GM12878 (cell line): ENCODE data around the gene NCMAP. TPM values are rescaled to one million over a fixed set of nuclear protein-coding genes. Genes with fewer than 3 reads are reported as not detected.

ENCODE experiments used
- ATAC-seq: fragments of 200-7000 bp; cut with Tn5 transposase; 3 replicates; pipeline ENCODE4 v1.9.1; 2020; ENCODE audit warnings: mild to moderate bottlenecking, moderate library complexity
- BruUV-seq: library from RNA; stranded (reverse); fragments of 400-500 nt; replicated peaks from 2 replicates; lab custom pipeline; 2021; lab: Mats Ljungman, UMichigan
- CTCF ChIA-PET: fragments of 300-600 bp; sonication (Branson Sonifier 250); formaldehyde crosslinking; extraction: SDS; loops from one replicate; lab custom pipeline; 2021; ENCODE audit warnings: inconsistent platforms; lab: Yijun Ruan, JAX
- POLR2A ChIA-PET: fragments of 350-600 bp; formaldehyde crosslinking; extraction: SDS; loops from one replicate; lab custom pipeline; 2021; ENCODE audit warnings: inconsistent platforms; lab: Charles Lee
- RAD21 ChIA-PET: fragments of 300-600 bp; sonication (Branson Sonifier 250); formaldehyde crosslinking; loops from one replicate; lab custom pipeline; 2023; ENCODE audit warnings: antibody characterized with exemption; ENCODE audit not compliant: unreplicated experiment; lab: Charles Lee
- SMC1A ChIA-PET: fragments of 300-600 bp; sonication (Branson Sonifier 250); formaldehyde crosslinking; loops from one replicate; lab custom pipeline; 2023; ENCODE audit not compliant: unreplicated experiment, uncharacterized antibody; lab: Charles Lee
- DNase-seq: peaks from one replicate; pipeline ENCODE4 v3.0.0-alpha.2; 2011; ENCODE audit warnings: low read depth, low spot score
- FAIRE-seq: peaks from 3 replicates; lab custom pipeline; 2011; peaks lifted over from hg19 to GRCh38; lab: Jason Lieb, UNC
- H2AFZ ChIP-seq: 2 replicates; pipeline ENCODE4 v1.6.0; 2011; ENCODE audit warnings: low read depth, low read length, control low read depth; ENCODE audit not compliant: control insufficient read depth
- H3K27ac ChIP-seq: 2 replicates; pipeline ENCODE4 v1.5.1; 2011; ENCODE audit warnings: control low read depth; ENCODE audit not compliant: control insufficient read depth, insufficient read depth
- H3K27me3 ChIP-seq, 2 experiments: replicated peaks in 1 of 2; 2 replicates each; pipeline versions ENCODE4 v1.6.0 to v1.6.1; 2011; ENCODE audit warnings: low read length in 1 of 2; ENCODE audit not compliant: control insufficient read depth in 2 of 2, insufficient read depth in 2 of 2
- H3K36me3 ChIP-seq, 2 experiments: 2 replicates each; pipeline ENCODE4 v1.5.1; 2011; ENCODE audit warnings: low read length in 1 of 2; ENCODE audit not compliant: control insufficient read depth in 2 of 2, insufficient read depth in 2 of 2
- H3K4me1 ChIP-seq: 2 replicates; pipeline ENCODE4 v1.6.1; 2011; ENCODE audit warnings: mild to moderate bottlenecking, low read length, moderate library complexity, mixed read lengths; ENCODE audit not compliant: control insufficient read depth, insufficient read depth
- H3K4me2 ChIP-seq: 2 replicates; pipeline ENCODE4 v1.6.0; 2011; ENCODE audit warnings: control low read depth; ENCODE audit not compliant: control insufficient read depth, insufficient read depth
- H3K4me3 ChIP-seq: fragments of 200-600 bp; sonication (generic); 2 replicates; pipeline ENCODE4 v1.5.1; 2016
- H3K79me2 ChIP-seq: 2 replicates; pipeline ENCODE4 v1.6.0; 2011; ENCODE audit warnings: low read length; ENCODE audit not compliant: control insufficient read depth, insufficient read depth
- H3K9ac ChIP-seq: 2 replicates; pipeline ENCODE4 v1.8.0; 2011; ENCODE audit warnings: low read length, control low read depth, mixed read lengths; ENCODE audit not compliant: control insufficient read depth, insufficient read depth
- H3K9me3 ChIP-seq: replicated peaks from 3 replicates; pipeline ENCODE4 v1.5.1; 2011; ENCODE audit warnings: mild to moderate bottlenecking, low read length; ENCODE audit not compliant: control insufficient read depth, insufficient read depth
- H4K20me1 ChIP-seq: 2 replicates; pipeline ENCODE4 v1.6.0; 2011; ENCODE audit not compliant: control insufficient read depth, insufficient read depth
- CHD1 ChIP-seq: IDR thresholded peaks from 2 replicates; pipeline ENCODE4 v1.6.1; 2012; ENCODE audit warnings: low read depth, low read length, improper control_type of control experiment
- CHD2 ChIP-seq: IDR thresholded peaks from 2 replicates; pipeline ENCODE4 v1.6.1; 2011; ENCODE audit warnings: low read depth, low read length, improper control_type of control experiment, borderline replicate concordance
- DPF2 ChIP-seq: fragments of 450-650 bp; IDR thresholded peaks from 2 replicates; pipeline ENCODE4 v1.6.1; 2017; ENCODE audit warnings: mild to moderate bottlenecking
- FOXM1 ChIP-seq: IDR thresholded peaks from 2 replicates; pipeline ENCODE4 v1.6.1; 2012; ENCODE audit warnings: low read depth, mild to moderate bottlenecking, inconsistent platforms, low read length, moderate library complexity
- GABPA ChIP-seq: IDR thresholded peaks from 2 replicates; pipeline ENCODE4 v1.6.1; 2014; ENCODE audit warnings: antibody characterized with exemption, low read depth, mild to moderate bottlenecking, inconsistent platforms
- HDAC2 ChIP-seq: fragments of 200-600 bp; sonication (generic); IDR thresholded peaks from 2 replicates; pipeline ENCODE4 v1.6.1; 2017
- MEF2B ChIP-seq: fragments of 450-650 bp; IDR thresholded peaks from 2 replicates; pipeline ENCODE4 v1.6.1; 2018; ENCODE audit warnings: mild to moderate bottlenecking, moderate library complexity; ENCODE audit not compliant: partially characterized antibody, poor library complexity, severe bottlenecking
- MTA3 ChIP-seq: IDR thresholded peaks from 2 replicates; pipeline ENCODE4 v1.6.1; 2012; ENCODE audit warnings: low read length, inconsistent platforms, borderline replicate concordance
- NFYB ChIP-seq: IDR thresholded peaks from 2 replicates; pipeline ENCODE4 v1.6.1; 2011; ENCODE audit warnings: low read depth, mild to moderate bottlenecking, low read length, improper control_type of control experiment, moderate library complexity; ENCODE audit not compliant: insufficient read depth
- NR2C2 ChIP-seq: IDR thresholded peaks from 2 replicates; pipeline ENCODE4 v1.6.1; 2011; ENCODE audit warnings: borderline replicate concordance, low read depth; ENCODE audit not compliant: control insufficient read depth, insufficient read length
- PBX3 ChIP-seq: IDR thresholded peaks from 2 replicates; pipeline ENCODE4 v1.6.1; 2011; ENCODE audit warnings: mild to moderate bottlenecking, low read depth, low read length, moderate library complexity; ENCODE audit not compliant: insufficient replicate concordance
- TARDBP ChIP-seq: IDR thresholded peaks from 2 replicates; pipeline ENCODE4 v1.6.1; 2016; ENCODE audit warnings: borderline replicate concordance
- TBL1XR1 ChIP-seq: IDR thresholded peaks from 2 replicates; pipeline ENCODE4 v1.6.1; 2012; ENCODE audit warnings: low read depth, low read length, improper control_type of control experiment
- ZNF622 ChIP-seq: fragments of 450-650 bp; IDR thresholded peaks from 2 replicates; pipeline ENCODE4 v1.6.1; 2017; ENCODE audit warnings: mild to moderate bottlenecking, inconsistent platforms
- WGBS: methylation state at CpG from one replicate; pipeline ENCODE4 v1.1.6; 2016; ENCODE audit warnings: low lambda C conversion rate; ENCODE audit not compliant: insufficient replicate concordance, insufficient coverage; ENCODE audit errors: missing lambda C conversion rate; 5-methylcytosine and 5-hydroxymethylcytosine counted together
- in situ Hi-C: fragments of 300-500 bp; cut with MboI; formaldehyde crosslinking; loops from 9 replicates; pipeline ENCODE4 v1.14.3; 2018; ENCODE audit warnings: mixed read lengths
- intact Hi-C: fragments of 100-400 bp; cut with micrococcal nuclease; formaldehyde crosslinking; loops from one replicate; pipeline ENCODE4 v1.14.2; 2022; ENCODE audit not compliant: unreplicated experiment
- polyA plus RNA-seq, 11 experiments: library from polyadenylated mRNA; depleted of rRNA in 4 of 11; unstranded in 6 of 11; stranded (reverse) in 5 of 11; fragments of >200 nt; fragmentation: Nextera tagmentation in 4 of 11; fragmentation: Illumina TruSeq in 1 of 11; extraction: Ambion mirVana in 4 of 11; extraction: Trizol in 1 of 11; gene quantifications; 1 replicate in 1 of 11; 2 replicates in 10 of 11; pipeline versions ENCODE4 v1.2.1 to v1.2.3, GENCODE V29; 2011 to 2016; ENCODE audit warnings: inconsistent platforms in 2 of 11, missing spikeins in 2 of 11, low read depth in 1 of 11
- total RNA-seq, 4 experiments: library from RNA; depleted of rRNA in 3 of 4; stranded (reverse); fragments of >200 nt in 3 of 4; fragmentation: Illumina TruSeq in 1 of 4; extraction: Trizol in 1 of 4; gene quantifications; 2 replicates each; pipeline versions ENCODE4 v1.2.1 to v1.2.3, GENCODE V29; 2013 to 2021

Gene NCMAP
- total and polyA plus RNA-seq, 10 of the 15 experiments (the other 5 are each of a cell fraction or from before 2014, with no cell fraction given) = not detected

- DNase-seq (no peak), ATAC-seq (no peak), FAIRE-seq (no peak)
- 18% methylated on average over 2 of the region's 2 CpGs for WGBS
- no peak overlapping the region for H3K4me3 ChIP-seq
- ChIA-PET SMC1A (interaction anchor here (0.6 kb wide), 1 partner anchor 330 kb away, joined by 3 read pairs; no protein-coding TSS in a partner anchor), POLR2A (no interaction called here), RAD21 (no interaction called here), CTCF (no interaction called here)
- no peaks in the 10 kb centered on the region for H3K36me3 ChIP-seq
- H4K20me1 ChIP-seq = no peaks in the 10 kb centered on the region
- no peaks in the 10 kb centered on the region for H3K4me1 ChIP-seq
- in situ Hi-C loops = no loop called here
- H2AFZ ChIP-seq = no peak overlapping the region
- no TSS peak for BruUV-seq
- TF ChIP-seq ZNF622 (no peak), NR2C2 (no peak), NFYB (no peak), MTA3 (no peak), TARDBP (no peak), HDAC2 (no peak), GABPA (no peak), CHD2 (no peak)
- intact Hi-C loops = no loop called here
- H3K27me3 ChIP-seq = peaks cover 0 to 6% of the 10 kb centered on the region in 2 experiments; a peak in 2 of 4 replicates
- H3K79me2 ChIP-seq = no peaks in the 10 kb centered on the region
- no peak overlapping the region for H3K27ac ChIP-seq
- H3K4me2 ChIP-seq = no peak overlapping the region
- no peak overlapping the region for H3K9ac ChIP-seq
- H3K9me3 ChIP-seq = no peaks in the 10 kb centered on the region
Observed at GRCh38 chr1:24606621-24607020, 50.7 kb downstream of the NCMAP start.

- Histone ChIP-seq H3K9me3 (no peaks in the 10 kb centered on the region), H4K20me1 (no peaks in the 10 kb centered on the region), H2AFZ (no peak overlapping the region), H3K9ac (no peak overlapping the region), H3K27ac (no peak overlapping the region), H3K27me3 (peaks cover 0 to 6% of the 10 kb centered on the region in 2 experiments; a peak in 2 of 4 replicates), H3K36me3 (no peaks in the 10 kb centered on the region), H3K4me2 (no peak overlapping the region), H3K79me2 (no peaks in the 10 kb centered on the region), H3K4me1 (no peaks in the 10 kb centered on the region), H3K4me3 (no peak overlapping the region)
- no peak for ATAC-seq
- FAIRE-seq = no peak
- DNase-seq = no peak
- RAD21 ChIA-PET = no interaction called here
- POLR2A ChIA-PET = no interaction called here
- in situ Hi-C loops (no loop called here), intact Hi-C loops (no loop called here)
- CTCF ChIA-PET = interaction anchor here (0.6 to 3.6 kb wide), 3 partner anchors 22 to 26 kb away, joined by 3 to 12 read pairs (median 3); no protein-coding TSS in a partner anchor
- BruUV-seq = no TSS peak
- SMC1A ChIA-PET = interaction anchor here (1.2 to 1.4 kb wide), 2 partner anchors 27 to 220 kb away, joined by 3 read pairs; no protein-coding TSS in a partner anchor
- 3% methylated on average over 3 of the region's 3 CpGs for WGBS
- TF ChIP-seq FOXM1 (no peak), NR2C2 (no peak), DPF2 (no peak), PBX3 (no peak), TBL1XR1 (no peak), CHD1 (no peak), MEF2B (no peak)
Observed at GRCh38 chr1:24609949-24610517, 54.1 kb downstream of the NCMAP start.
